Activated T-helper 17 cell treated with anti-CD3 and anti-CD28 coated beads, Interleukin-2, amount 50 U/mL, for 72 hours (primary cell): Measurements from ENCODE around the gene MYO5B. TPM values are rescaled to one million over a fixed set of nuclear protein-coding genes. Genes with fewer than 3 reads are reported as not detected.
A peak's percentile ranks its signal among the peaks of the same experiment; 100 is the strongest.
"Not testable (repeated sequence)": the region's sequence is repeated elsewhere in the genome, so short reads cannot be mapped to it uniquely, and the experiment has no call there.

Experiments
- ATAC-seq: fragments of 150-1000 bp; cut with Tn5 transposase; replicated peaks from 2 replicates; pipeline ENCODE4 v1.10.0; 2021; ENCODE audit warnings: mild to moderate bottlenecking, moderate library complexity
- H3K27ac Mint-ChIP-seq: one replicate; pipeline ENCODE4 v1.8.0; 2022; ENCODE audit warnings: mixed read lengths
- H3K27me3 Mint-ChIP-seq: one replicate; pipeline ENCODE4 v1.8.0; 2022; ENCODE audit warnings: mixed read lengths
- H3K36me3 Mint-ChIP-seq: one replicate; pipeline ENCODE4 v1.8.0; 2022; ENCODE audit warnings: low read depth, mild to moderate bottlenecking, mixed read lengths
- H3K4me1 Mint-ChIP-seq: one replicate; pipeline ENCODE4 v1.8.0; 2022; ENCODE audit warnings: mixed read lengths
- H3K4me3 Mint-ChIP-seq: one replicate; pipeline ENCODE4 v1.8.0; 2022; ENCODE audit warnings: mild to moderate bottlenecking, mixed read lengths
- H3K9me3 Mint-ChIP-seq: one replicate; pipeline ENCODE4 v1.8.0; 2022; ENCODE audit warnings: mixed read lengths
- total RNA-seq, 2 donors: library from RNA; stranded (reverse); gene quantifications; one replicate each; pipeline ENCODE4 v1.2.3, GENCODE V29; 2022

MYO5B gene
- total RNA-seq, 2 donors from 2014 or later: 0.29 TPM; not detected in 1

DNA sequence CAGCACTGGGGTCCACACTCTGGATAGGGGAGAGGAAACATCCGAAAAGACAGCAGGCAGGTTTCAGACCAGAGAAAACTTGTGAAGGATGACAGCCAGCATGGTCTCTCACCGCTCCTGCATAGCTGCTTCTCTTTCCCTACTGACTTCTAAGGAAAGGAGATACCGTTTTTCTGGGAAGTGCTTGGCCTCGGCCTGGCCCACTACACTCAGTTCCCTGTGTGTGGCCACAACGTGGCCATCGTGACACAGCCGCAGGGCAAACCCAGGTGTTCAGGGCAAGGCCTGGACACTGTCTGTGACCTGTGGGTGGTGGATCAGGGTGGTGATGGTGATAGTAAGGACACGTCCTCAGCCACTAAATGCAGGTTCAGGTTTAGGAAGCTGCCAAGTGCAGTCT is 347.4 kb downstream of the MYO5B start:
- Mint-ChIP-seq H3K4me1 (no peaks in the 10 kb centered on the region), H3K36me3 (no peaks in the 10 kb centered on the region), H3K4me3 (no peak overlapping the region), H3K27me3 (peaks cover 18% of the 10 kb centered on the region), H3K9me3 (no peaks in the 10 kb centered on the region), H3K27ac (no peak overlapping the region)
- ATAC-seq: no peak

DNA sequence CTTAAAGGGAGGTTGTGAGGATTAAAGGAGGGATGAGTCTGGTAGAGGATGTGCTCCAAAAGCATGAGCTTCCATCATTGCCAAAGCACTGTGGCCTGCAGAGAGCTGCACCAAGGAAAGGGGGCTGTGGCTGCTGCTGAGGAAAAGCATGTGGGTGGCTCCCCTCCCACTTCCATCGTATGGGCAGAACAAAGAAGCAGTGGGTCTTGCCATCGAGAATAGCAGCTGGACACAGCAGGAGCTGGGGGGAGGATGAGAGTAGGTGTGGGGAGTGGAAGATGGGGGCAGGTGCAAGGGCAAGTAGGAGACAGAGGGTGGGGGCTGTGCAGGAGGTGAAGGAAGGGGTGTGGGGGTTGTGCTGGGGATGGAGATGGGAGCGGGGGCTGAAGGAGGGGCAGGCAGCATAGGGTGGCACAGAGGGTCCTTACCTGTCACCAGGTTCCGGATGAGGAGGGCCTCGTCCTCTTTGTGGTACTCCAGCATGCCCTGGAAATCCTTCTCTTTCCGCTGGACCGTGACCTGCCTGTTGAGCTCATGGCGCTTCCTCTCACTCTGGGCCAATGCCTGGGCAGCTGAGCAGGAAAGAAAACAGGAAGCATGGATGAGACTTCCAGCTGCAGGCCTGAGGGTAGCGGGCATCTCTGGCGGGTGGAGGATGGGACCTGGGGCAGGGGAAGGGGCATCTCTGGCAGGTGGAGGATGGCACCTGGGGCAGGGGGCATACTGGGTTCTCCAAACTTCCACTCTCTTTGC is 348.1 kb downstream of the MYO5B start:
- H3K9me3 Mint-ChIP-seq: no peaks in the 10 kb centered on the region
- H3K27me3 Mint-ChIP-seq: peaks cover 18% of the 10 kb centered on the region
- peak overlapping the region; percentile 20 for H3K27ac Mint-ChIP-seq
- no peaks in the 10 kb centered on the region for H3K36me3 Mint-ChIP-seq
- ATAC-seq: no peak
- no peak overlapping the region for H3K4me3 Mint-ChIP-seq
- no peaks in the 10 kb centered on the region for H3K4me1 Mint-ChIP-seq

DNA sequence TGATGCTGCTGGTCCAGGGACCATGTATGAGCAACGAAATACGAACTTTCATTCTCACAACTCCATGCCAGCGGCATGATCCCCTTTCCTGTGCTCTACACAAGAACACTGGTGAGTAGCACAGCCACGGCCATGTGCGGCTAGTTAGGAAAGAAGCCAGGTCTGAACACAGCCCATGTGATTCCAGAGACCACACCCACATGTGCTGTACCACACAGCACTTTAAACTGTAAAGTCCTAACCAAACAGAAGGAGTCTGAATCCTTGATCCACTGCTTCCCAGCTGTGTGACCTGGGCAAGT is 348.6 kb downstream of the MYO5B start:
- H3K4me1 Mint-ChIP-seq: no peaks in the 10 kb centered on the region
- H3K27me3 Mint-ChIP-seq: peaks cover 18% of the 10 kb centered on the region
- H3K4me3 Mint-ChIP-seq: no peak overlapping the region
- H3K9me3 Mint-ChIP-seq: no peaks in the 10 kb centered on the region
- peak overlapping the region; percentile 20 for H3K27ac Mint-ChIP-seq
- no peak for ATAC-seq
- H3K36me3 Mint-ChIP-seq: no peaks in the 10 kb centered on the region

DNA sequence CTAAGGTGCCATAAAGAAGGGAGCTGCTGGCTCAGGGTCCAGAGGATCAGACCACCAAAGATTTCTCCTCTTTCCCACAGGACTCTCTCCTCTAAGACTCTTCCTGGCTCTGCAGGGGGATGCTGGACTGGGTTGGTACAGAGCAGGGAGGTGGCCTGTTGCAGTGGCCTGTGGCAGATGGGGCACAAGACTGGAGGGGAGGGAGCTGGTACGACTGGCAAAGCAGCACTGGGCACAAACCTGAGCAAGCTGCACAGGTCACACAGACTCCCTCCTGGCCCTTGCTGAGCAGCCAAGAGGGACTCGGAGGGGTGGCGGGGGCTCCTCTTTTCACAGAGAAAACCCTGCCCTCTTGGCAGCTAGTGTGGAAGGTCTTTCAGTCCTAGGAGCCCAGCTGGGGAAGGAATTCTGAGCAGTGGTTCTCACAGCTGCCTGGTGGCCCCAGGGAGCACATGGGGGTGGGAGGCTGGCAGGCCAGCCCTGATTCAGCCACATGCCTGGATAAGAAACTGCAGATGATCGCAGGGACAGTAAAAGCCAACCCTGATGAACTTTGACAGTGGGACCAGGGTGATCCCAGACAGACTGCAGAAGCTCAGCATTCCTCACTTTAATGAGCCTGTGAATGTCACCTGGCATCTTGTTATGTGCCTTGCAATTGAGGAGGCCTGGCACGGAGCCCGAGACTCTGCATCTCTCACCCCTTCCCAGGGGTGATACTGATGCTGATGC is 349.2 kb downstream of the MYO5B start:
- Mint-ChIP-seq H3K27me3 (peaks cover 18% of the 10 kb centered on the region), H3K27ac (no peak overlapping the region), H3K4me3 (no peak overlapping the region), H3K4me1 (no peaks in the 10 kb centered on the region), H3K9me3 (no peaks in the 10 kb centered on the region), H3K36me3 (no peaks in the 10 kb centered on the region)
- ATAC-seq: no peak

DNA sequence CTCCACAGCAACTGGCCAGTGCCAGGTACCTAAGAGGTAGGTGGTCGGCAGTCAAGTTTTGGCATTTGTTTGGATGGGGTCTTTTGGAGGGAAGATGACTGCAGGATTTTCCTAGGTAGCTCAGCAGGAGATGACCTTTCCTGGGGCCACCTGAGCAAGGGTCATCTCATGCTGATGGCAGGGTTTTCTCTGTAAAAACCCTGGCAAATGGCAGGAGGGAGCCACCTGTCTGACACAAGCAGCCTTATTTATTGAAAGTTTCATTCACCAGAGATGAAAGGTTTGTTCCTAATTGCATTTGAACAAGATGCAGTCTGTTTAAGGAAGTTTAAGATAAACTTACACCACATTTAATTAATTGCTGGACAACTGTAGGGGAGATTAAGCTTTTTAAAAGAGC is 350.0 kb downstream of the MYO5B start:
- Mint-ChIP-seq H3K36me3 (no peaks in the 10 kb centered on the region), H3K27ac (no peak overlapping the region), H3K9me3 (no peaks in the 10 kb centered on the region), H3K4me3 (no peak overlapping the region), H3K4me1 (no peaks in the 10 kb centered on the region), H3K27me3 (peaks cover 18% of the 10 kb centered on the region)
- no peak for ATAC-seq

DNA sequence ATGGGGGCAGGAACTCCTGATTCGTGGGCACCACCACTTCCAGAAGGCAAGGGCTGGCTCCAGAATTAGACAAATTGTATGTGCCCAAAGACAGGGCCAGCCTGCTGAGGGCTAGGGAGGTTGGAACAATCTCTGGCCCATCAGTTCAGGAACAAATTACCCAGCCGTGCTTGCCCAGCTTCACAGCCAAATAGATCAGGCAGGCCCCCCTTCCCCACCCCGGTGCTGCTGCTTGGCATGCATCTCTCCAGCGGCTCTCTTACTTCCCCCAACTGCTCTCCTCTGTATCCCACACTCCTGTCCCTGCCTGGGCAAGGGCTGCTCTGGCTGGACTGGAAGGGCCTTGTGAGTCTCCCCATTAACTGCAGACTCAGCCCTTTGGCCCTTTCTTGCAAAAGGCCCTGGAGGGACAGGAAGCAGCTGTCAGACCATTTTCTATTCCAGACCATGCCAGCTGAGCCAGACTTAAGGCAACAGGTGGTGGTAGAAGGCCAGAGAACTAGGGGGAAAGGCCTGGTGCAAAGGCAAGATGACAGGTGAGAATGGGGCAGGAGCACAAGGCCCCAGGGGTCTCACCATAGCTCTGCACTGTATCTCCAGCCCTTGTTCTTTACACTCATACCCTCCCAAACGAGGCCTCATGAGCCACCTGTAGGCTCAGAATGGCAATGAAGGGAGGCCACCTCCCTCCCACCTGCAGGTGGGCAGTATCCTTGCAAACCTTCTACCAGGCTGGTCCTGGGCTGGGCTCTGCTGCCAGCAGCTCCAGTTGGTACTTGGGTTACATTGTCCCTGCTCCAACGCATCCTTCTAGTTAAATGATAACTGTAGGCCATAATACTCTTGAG is 350.9 kb downstream of the MYO5B start:
- H3K9me3 Mint-ChIP-seq: no peaks in the 10 kb centered on the region
- no peaks in the 10 kb centered on the region for H3K36me3 Mint-ChIP-seq
- H3K27me3 Mint-ChIP-seq: peaks cover 18% of the 10 kb centered on the region
- H3K27ac Mint-ChIP-seq: no peak overlapping the region
- no peak for ATAC-seq
- H3K4me1 Mint-ChIP-seq: no peaks in the 10 kb centered on the region
- no peak overlapping the region for H3K4me3 Mint-ChIP-seq

DNA sequence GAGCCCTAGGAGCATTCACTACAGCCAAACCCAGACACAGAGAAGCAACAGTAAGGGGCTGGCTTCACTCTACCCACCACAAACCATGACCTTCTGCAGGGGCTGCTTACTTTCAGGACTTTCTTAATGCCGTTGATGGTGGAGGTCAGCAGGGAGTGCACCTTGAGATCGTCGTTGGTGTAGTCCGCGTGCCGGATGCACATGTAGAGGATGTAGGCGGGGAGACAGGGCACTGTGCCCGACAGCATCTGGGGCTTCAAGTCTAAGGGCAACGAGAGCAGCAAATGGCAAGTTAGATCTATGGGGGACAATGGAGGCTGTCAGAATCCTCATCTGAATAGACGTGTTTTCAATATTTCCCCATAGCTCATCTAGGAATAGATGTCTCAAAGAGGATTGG is 351.8 kb downstream of the MYO5B start:
- no peak overlapping the region for H3K4me3 Mint-ChIP-seq
- peaks cover 9% of the 10 kb centered on the region for H3K27me3 Mint-ChIP-seq
- no peaks in the 10 kb centered on the region for H3K4me1 Mint-ChIP-seq
- H3K27ac Mint-ChIP-seq: no peak overlapping the region
- H3K36me3 Mint-ChIP-seq: no peaks in the 10 kb centered on the region
- no peak for ATAC-seq
- H3K9me3 Mint-ChIP-seq: no peaks in the 10 kb centered on the region

DNA sequence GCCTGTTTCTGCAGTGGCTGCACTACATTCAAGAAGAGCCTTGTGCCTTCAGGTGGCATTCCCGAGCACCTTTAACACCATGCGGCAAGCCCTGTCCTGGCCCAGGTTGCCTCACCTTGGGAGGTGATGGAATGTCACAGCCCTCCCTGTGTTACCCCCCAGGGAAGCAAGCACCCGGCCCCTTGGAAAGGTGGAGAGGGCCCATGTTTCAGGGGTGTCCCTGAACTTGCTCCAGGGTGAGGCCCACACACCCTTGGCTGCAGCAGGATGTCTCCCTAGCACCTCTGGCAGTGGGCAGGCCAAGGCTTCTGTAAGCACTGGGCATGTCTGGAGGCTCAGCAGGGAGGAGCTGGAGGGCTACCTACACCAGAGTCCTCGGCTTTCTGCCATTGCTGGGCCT is 352.3 kb downstream of the MYO5B start:
- Mint-ChIP-seq H3K4me3 (no peak overlapping the region), H3K36me3 (no peaks in the 10 kb centered on the region), H3K27ac (no peak overlapping the region), H3K4me1 (no peaks in the 10 kb centered on the region), H3K9me3 (no peaks in the 10 kb centered on the region), H3K27me3 (peaks cover 4% of the 10 kb centered on the region)
- no peak for ATAC-seq

DNA sequence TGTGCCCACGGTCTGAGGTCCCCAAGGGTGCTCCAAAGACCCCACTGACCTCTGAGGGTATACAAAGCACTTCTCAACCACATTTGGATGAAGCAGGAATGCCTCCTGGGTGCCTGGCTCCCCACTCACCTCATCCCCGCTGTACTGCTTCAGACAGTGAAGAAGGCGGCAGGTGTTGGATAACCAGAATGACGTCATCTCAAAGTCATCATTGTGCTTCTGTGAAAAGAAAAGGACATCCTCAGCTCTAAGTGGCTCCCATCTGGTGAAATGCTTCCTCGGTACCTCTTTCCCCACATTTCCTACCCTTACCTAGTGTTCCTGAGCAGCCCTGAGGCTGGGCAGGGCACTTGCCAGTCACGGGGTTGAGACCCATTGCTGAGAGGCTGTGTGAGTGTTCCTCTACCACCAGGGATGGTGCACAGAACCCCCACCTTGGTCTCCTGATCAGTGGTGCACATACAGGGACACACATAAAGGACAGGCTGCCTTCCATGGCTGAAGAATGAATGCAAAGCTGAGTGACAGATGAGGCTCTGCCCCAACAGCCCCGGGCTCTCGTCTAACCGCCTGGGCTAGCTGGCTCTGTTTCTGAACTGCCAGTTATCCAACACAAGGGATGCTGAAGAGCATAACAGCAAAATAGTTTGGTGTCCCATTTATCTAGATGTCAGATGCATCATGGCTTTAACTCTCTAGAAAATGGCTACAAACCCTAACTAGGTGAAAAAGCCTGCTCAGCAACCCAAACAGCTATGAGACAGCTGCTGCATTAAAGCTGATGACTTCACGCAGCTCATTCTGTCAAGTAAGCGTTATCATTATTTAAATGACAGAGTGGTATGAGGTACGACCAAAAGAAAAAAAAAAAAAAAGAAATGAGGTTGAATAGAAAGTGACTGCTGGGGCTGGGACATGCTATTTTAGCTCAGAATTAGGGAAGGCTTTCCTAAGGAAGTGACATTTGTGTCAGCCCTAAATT is 353.4 kb downstream of the MYO5B start:
- no peaks in the 10 kb centered on the region for H3K4me1 Mint-ChIP-seq
- no peak overlapping the region for H3K27ac Mint-ChIP-seq
- H3K36me3 Mint-ChIP-seq: no peaks in the 10 kb centered on the region
- H3K27me3 Mint-ChIP-seq: peaks cover 2% of the 10 kb centered on the region
- no peaks in the 10 kb centered on the region for H3K9me3 Mint-ChIP-seq
- no peak for ATAC-seq
- no peak overlapping the region for H3K4me3 Mint-ChIP-seq

DNA sequence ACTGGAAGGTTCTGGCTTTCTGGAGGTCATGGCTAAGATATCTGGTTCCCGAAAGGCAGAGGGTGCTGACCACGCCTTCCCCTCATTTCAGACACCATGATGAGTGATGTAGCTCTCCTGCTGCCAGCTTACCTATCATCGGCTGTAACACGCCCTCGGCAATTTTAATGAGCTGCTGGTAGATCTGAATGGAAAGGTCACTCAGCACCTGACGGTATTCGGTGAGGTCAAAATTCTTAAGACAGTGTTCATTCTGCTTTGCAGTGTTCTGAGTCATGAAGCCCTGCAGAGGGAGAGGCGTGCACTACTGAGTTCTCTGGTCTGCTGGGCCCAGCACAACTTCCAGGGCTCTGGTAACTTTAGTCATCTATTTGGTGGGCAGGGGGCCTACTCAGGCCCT is 355.9 kb downstream of the MYO5B start:
- no peaks in the 10 kb centered on the region for H3K4me1 Mint-ChIP-seq
- H3K27me3 Mint-ChIP-seq: no peaks in the 10 kb centered on the region
- H3K4me3 Mint-ChIP-seq: no peak overlapping the region
- ATAC-seq: no peak
- H3K9me3 Mint-ChIP-seq: no peaks in the 10 kb centered on the region
- H3K27ac Mint-ChIP-seq: no peak overlapping the region
- no peaks in the 10 kb centered on the region for H3K36me3 Mint-ChIP-seq

DNA sequence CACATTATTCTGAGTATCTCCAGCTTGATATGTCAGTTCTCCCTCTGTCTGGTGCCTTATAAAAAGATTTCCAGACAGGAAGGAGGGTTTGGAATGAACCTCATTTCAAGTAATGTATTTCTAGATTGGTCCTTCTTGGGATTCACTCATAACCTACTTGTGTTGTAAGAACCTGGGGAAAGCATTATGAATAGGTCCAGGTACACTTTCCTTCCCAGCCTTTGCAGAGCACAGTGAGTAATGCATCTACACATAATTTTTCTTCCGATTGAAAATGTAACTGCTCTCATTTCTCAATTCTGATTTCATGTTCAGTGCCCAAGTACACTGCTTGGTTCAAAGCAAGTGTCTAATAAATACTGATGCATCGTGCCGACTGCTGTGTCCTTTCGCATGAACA is 356.6 kb downstream of the MYO5B start:
- no peaks in the 10 kb centered on the region for H3K36me3 Mint-ChIP-seq
- H3K27ac Mint-ChIP-seq: no peak overlapping the region

DNA sequence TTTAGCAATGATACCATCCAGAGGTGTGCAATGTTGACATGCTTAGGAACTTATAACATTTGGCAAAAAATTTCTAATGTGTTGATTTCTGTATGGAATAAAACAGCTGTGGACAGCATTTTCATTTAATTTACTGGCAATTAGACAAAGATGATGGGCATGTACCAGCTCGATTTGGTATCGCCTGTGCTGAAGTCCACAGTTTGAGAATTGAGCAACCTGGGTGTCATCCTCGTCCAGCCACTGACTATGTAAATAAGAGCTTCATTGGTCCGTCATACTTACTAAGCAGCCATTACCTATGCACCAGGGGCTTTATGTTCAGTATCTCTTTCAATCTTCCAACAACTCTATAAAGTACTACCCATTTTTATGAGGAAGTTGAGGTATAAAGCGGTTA is 357.1 kb downstream of the MYO5B start:
- H3K27me3 Mint-ChIP-seq: no peaks in the 10 kb centered on the region
- no peak overlapping the region for H3K27ac Mint-ChIP-seq
- no peaks in the 10 kb centered on the region for H3K9me3 Mint-ChIP-seq
- H3K4me1 Mint-ChIP-seq: no peaks in the 10 kb centered on the region
- H3K4me3 Mint-ChIP-seq: no peak overlapping the region
- H3K36me3 Mint-ChIP-seq: no peaks in the 10 kb centered on the region
- ATAC-seq: no peak

More for the DNA sequence above, 356.6 kb downstream of the MYO5B start:
- ATAC-seq: no peak
- Mint-ChIP-seq H3K9me3 (no peaks in the 10 kb centered on the region), H3K4me3 (no peak overlapping the region), H3K27me3 (no peaks in the 10 kb centered on the region), H3K4me1 (no peaks in the 10 kb centered on the region)

DNA sequence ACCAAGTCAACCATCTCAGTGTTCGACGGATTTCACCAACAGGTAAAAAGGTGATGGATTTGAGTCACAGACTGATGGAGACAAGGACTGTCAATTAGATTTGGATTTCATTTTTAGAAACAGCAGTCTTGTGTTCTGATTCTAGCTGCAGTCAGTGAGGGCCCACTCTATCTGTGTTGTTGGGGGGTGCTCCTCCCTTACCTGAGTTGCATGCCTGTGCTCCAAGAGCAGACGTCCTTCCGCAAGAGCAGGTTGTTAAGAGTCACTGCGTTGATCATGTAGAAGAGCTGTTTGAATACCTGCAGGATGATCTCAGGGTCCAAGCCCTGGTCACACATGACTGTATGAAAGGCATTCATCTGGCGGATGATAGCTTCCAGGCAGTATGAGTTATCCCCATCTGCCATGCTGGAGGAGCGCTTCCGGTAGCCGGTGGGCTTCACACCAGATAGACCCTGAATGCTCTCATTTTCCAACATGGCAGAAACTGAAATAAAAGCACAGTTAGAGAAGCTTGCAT is 357.6 kb downstream of the MYO5B start:
- not testable (repeated sequence) for ATAC-seq, H3K27me3 Mint-ChIP-seq, H3K4me1 Mint-ChIP-seq, H3K36me3 Mint-ChIP-seq, H3K27ac Mint-ChIP-seq, H3K4me3 Mint-ChIP-seq, H3K9me3 Mint-ChIP-seq

DNA sequence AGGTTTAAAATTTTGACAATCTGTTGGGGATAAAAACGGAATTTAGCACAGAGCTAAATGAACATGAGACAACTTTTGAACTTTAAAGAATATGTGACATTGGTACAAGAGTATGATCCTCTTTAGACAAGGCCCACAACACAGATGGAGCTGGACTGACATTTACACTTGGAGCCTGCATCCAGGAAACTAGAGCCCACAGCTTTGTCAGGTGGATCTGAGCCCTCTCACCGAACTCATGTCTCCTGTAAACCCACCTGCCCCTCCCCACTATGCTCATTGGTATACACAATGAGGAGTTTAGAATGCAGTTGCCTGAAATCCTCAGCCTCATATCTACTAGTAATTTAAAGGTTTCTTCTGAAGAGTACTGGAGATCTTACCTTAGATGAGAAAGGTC is 359.5 kb downstream of the MYO5B start:
- ATAC-seq: no peak
- H3K4me1 Mint-ChIP-seq: no peaks in the 10 kb centered on the region
- H3K27ac Mint-ChIP-seq: no peak overlapping the region
- no peak overlapping the region for H3K4me3 Mint-ChIP-seq
- H3K9me3 Mint-ChIP-seq: no peaks in the 10 kb centered on the region
- H3K36me3 Mint-ChIP-seq: no peaks in the 10 kb centered on the region
- H3K27me3 Mint-ChIP-seq: no peaks in the 10 kb centered on the region
